ENCODE data around the gene LMO4. TPM values are rescaled to one million over a fixed set of nuclear protein-coding genes. Genes with fewer than 3 reads are reported as not detected.
A peak's percentile ranks its signal among the peaks of the same experiment; 100 is the strongest.

Gene LMO4
- total RNA-seq, 1 experiment from 2014 or later = 53.8 TPM

GRCh38 chr1:87329526-87330056, 911 bp downstream of the LMO4 start:
- Mint-ChIP-seq H3K9me3 (ENCODE audit: unreplicated experiment) (no peaks in the 10 kb centered on the region), H3K27ac (ENCODE audit: unreplicated experiment) (peak overlapping the region; percentile 87), H3K36me3 (ENCODE audit: insufficient read depth, unreplicated experiment) (peaks cover 45% of the 10 kb centered on the region), H3K27me3 (ENCODE audit: insufficient read depth, unreplicated experiment) (no peaks in the 10 kb centered on the region), H3K4me3 (ENCODE audit: unreplicated experiment) (peak overlapping the region; percentile 94), H3K4me1 (ENCODE audit: low read depth, unreplicated experiment) (no peaks in the 10 kb centered on the region)
- intact Hi-C loops (cut with micrococcal nuclease; ENCODE audit: unreplicated experiment) = loop anchor here (5.0 to 10.0 kb wide), 3 partner anchors 283 to 845 kb away; no protein-coding TSS in a partner anchor
- POLR2A ChIA-PET = interaction anchor here (0.6 to 0.9 kb wide), 5 partner anchors 302 to 967 kb away, joined by 3 to 9 read pairs (median 4); no protein-coding TSS in a partner anchor
- no peaks in the 10 kb centered on the region for H3K27me3 ChIP-seq (replicated peaks; ENCODE audit: control insufficient read depth, insufficient read depth, low read length)
- H3K9me3 ChIP-seq = no peaks in the 10 kb centered on the region
- DNase-seq = no peak
- H3K4me3 ChIP-seq (ENCODE audit: low read depth, low read length) = peak overlapping the region; percentile 62
- CTCF ChIA-PET = interaction anchor here (0.5 to 0.7 kb wide), 2 partner anchors 468 to 732 kb away, joined by 3 to 4 read pairs; no protein-coding TSS in a partner anchor
- no peaks in the 10 kb centered on the region for H3K36me3 ChIP-seq (ENCODE audit: control insufficient read depth, insufficient read depth, low read length)
- H3K4me1 ChIP-seq = 0 out of 2 replicates have a peak, but pooled peaks cover 4% of the 10 kb centered on the region
- no peak for TF ChIP-seq CTCF (IDR thresholded peaks at IDR 0.05; ENCODE audit: insufficient read depth in 1 of 2, low read depth in 1 of 2, low read length in 1 of 2, severe bottlenecking in 1 of 2, unreplicated experiment in 1 of 2)
- TSS peak; percentile 76 for BruUV-seq (replicated peaks)

DNA sequence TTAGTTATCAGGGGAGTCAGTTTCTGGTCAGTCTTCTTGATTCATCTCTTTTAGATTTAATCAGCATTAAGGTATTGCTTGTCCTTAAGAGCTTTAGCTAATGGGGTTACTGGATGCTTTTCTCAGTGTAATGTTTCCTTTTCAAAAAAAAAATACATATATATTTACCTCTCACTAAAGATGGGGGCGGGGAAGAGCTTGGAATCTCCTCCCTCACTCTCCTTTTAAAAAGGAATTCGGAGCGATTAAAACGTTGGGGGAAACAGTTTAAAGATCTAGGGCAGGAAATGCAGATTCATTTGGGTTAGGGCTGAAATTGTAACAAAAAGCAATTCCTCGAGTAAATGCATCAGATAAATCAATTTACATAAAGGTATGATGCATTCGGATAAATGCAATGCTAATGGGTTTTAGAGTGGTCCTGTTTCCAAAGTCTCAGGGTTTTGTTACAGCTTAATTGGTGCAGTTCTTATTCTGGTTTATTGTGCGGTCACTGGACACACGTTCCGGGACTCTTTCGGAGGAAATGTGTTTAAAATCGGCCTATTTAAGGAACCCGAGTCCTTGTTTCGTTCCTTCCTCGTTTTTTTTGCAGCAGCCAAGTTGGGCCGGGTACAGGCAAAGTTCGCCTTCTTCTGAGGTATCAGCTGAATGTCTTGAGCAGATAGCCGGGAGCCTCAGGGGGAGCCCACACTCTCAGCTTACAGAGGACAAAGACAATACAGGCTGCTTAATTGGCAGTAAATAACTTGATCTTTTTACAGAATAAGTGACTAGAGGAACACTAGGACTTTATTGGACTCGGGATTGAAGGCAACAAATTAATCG, 1.6 kb downstream of the LMO4 start:
- Histone ChIP-seq H3K27me3 (replicated peaks; ENCODE audit: control insufficient read depth, insufficient read depth, low read length) (no peaks in the 10 kb centered on the region), H3K9me3 (no peaks in the 10 kb centered on the region), H3K36me3 (ENCODE audit: control insufficient read depth, insufficient read depth, low read length) (no peaks in the 10 kb centered on the region), H3K4me1 (0 out of 2 replicates have a peak, but pooled peaks cover 4% of the 10 kb centered on the region), H3K4me3 (ENCODE audit: low read depth, low read length) (peak overlapping the region; percentile 62)
- no peak for TF ChIP-seq CTCF (IDR thresholded peaks at IDR 0.05; ENCODE audit: insufficient read depth in 1 of 2, low read depth in 1 of 2, low read length in 1 of 2, severe bottlenecking in 1 of 2, unreplicated experiment in 1 of 2)
- Mint-ChIP-seq H3K36me3 (ENCODE audit: insufficient read depth, unreplicated experiment) (peaks cover 52% of the 10 kb centered on the region), H3K4me3 (ENCODE audit: unreplicated experiment) (peak overlapping the region; percentile 94), H3K4me1 (ENCODE audit: low read depth, unreplicated experiment) (no peaks in the 10 kb centered on the region), H3K9me3 (ENCODE audit: unreplicated experiment) (no peaks in the 10 kb centered on the region), H3K27ac (ENCODE audit: unreplicated experiment) (peak overlapping the region; percentile 87), H3K27me3 (ENCODE audit: insufficient read depth, unreplicated experiment) (no peaks in the 10 kb centered on the region)
- DNase-seq = no peak
- ChIA-PET POLR2A (no interaction called here), CTCF (interaction anchor here (0.5 to 0.7 kb wide), 2 partner anchors 467 to 731 kb away, joined by 3 to 4 read pairs; no protein-coding TSS in a partner anchor)
- intact Hi-C loops (cut with micrococcal nuclease; ENCODE audit: unreplicated experiment) = no loop called here
- BruUV-seq (replicated peaks) = TSS peak; percentile 28

GRCh38 chr1:87330885-87331364, 2.2 kb downstream of the LMO4 start:
- ChIA-PET POLR2A (no interaction called here), CTCF (no interaction called here)
- peak overlapping the region; percentile 62 for H3K4me3 ChIP-seq (ENCODE audit: low read depth, low read length)
- 0 out of 2 replicates have a peak, but pooled peaks cover 4% of the 10 kb centered on the region for H3K4me1 ChIP-seq
- Mint-ChIP-seq H3K4me3 (ENCODE audit: unreplicated experiment) (peak overlapping the region; percentile 94), H3K27ac (ENCODE audit: unreplicated experiment) (peak overlapping the region; percentile 87), H3K4me1 (ENCODE audit: low read depth, unreplicated experiment) (no peaks in the 10 kb centered on the region), H3K36me3 (ENCODE audit: insufficient read depth, unreplicated experiment) (peaks cover 58% of the 10 kb centered on the region), H3K27me3 (ENCODE audit: insufficient read depth, unreplicated experiment) (no peaks in the 10 kb centered on the region), H3K9me3 (ENCODE audit: unreplicated experiment) (no peaks in the 10 kb centered on the region)
- no peak for DNase-seq
- no peaks in the 10 kb centered on the region for H3K27me3 ChIP-seq (replicated peaks; ENCODE audit: control insufficient read depth, insufficient read depth, low read length)
- intact Hi-C loops (cut with micrococcal nuclease; ENCODE audit: unreplicated experiment) = no loop called here
- H3K9me3 ChIP-seq = no peaks in the 10 kb centered on the region
- no peak for TF ChIP-seq CTCF (IDR thresholded peaks at IDR 0.05; ENCODE audit: insufficient read depth in 1 of 2, low read depth in 1 of 2, low read length in 1 of 2, severe bottlenecking in 1 of 2, unreplicated experiment in 1 of 2)
- no TSS peak for BruUV-seq (replicated peaks)
- H3K36me3 ChIP-seq (ENCODE audit: control insufficient read depth, insufficient read depth, low read length) = no peaks in the 10 kb centered on the region
